ENCODE measurements around the gene TRIM46. TPM values are rescaled to one million over a fixed set of nuclear protein-coding genes. Genes with fewer than 3 reads are reported as not detected.
"Not testable (repeated sequence)": the region's sequence is repeated elsewhere in the genome, so short reads cannot be mapped to it uniquely, and the experiment has no call there.

Gene TRIM46
- total RNA-seq, 1 donor from 2014 or later, result 0.43 TPM

- Histone ChIP-seq H3K4me1 (peaks cover 28% of the 10 kb centered on the region), H3K27me3 (no peaks in the 10 kb centered on the region), H3K9me3 (no peaks in the 10 kb centered on the region), H3K4me3 (peak within 1 kb of the TSS; percentile 90), H3K36me3 (no peaks in the 10 kb centered on the region), H3K27ac (peak within 1 kb of the TSS; percentile 100)
- TF ChIP-seq CTCF (IDR thresholded peaks at IDR 0.05), result no peak
- ATAC-seq (peak; percentile 88), DNase-seq (peak; percentile 94)
- intact Hi-C loops (cut with DNase I), result no loop called here
Measured at GRCh38 chr1:155208541-155209311, 35.1 kb downstream of the TRIM46 start, which contains the start of gene MTX1. MTX1 (plus strand) TSS chr1:155208695; CDS start chr1:155208805, 110 bp downstream.

DNA sequence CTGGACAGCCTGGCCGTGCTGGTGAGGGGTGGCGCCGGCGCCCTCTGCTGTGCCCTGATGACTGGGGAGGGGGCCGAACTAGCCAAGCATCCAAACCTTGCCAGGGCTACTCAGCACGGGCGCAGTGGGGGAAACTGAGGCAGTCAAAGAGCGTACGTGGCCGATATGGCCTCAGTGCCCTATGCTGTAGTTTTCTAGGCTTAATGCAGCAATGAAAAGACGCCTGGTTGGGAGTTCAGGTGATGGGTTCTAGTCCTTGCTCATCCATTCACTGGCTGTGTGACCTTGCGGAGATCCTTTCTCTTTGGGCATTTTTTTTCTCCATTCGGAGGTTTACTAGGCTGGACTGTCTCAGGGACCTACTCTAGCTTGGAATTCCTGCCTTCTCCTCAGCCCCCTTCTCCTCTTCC, 35.7 kb downstream of the TRIM46 start:
- ATAC-seq (no peak), DNase-seq (no peak)
- peak overlapping the region; percentile 90 for H3K4me3 ChIP-seq
- no peaks in the 10 kb centered on the region for H3K36me3 ChIP-seq
- H3K9me3 ChIP-seq, result no peaks in the 10 kb centered on the region
- intact Hi-C loops (cut with DNase I), result no loop called here
- H3K4me1 ChIP-seq, result peaks cover 28% of the 10 kb centered on the region
- no peaks in the 10 kb centered on the region for H3K27me3 ChIP-seq
- TF ChIP-seq CTCF (IDR thresholded peaks at IDR 0.05), result no peak
- H3K27ac ChIP-seq, result peak overlapping the region; percentile 100

DNA sequence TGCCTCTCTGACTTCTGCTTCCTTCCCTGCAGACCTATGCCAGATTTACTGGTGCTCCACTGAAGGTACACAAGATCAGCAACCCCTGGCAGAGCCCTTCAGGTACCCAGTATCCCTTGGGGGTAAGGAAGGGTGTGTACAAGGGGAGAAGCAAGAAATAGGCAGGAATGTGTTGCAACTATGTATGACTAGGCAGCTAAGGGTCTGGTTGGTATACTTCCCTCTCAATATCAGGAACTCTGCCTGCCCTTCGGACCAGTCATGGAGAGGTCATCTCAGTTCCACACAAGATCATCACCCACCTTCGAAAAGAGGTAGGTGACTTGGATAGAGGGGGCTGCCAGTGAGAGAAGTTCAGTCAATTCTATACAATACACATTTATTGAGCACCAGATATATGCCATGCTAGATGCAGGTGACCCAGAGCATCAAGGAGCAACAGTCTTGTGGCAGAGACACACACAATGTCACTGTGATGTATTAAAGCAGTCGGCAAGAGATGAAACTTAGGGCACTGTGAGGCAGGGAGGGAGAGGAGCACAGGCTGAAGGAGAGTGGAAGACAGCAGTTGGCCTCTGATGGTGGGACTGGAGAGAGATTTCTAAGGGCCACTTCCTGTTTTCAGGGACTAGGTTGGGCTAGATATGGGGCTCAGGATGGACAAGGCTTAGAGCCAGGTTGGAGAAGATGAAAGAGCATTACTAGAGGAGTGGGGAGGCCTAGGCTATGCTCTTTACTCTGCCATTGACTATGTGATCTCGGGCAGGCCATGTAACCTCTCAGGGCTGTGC, 36.9 kb downstream of the TRIM46 start:
- H3K27me3 ChIP-seq, result no peaks in the 10 kb centered on the region
- H3K4me3 ChIP-seq, result no peak overlapping the region
- DNase-seq (no peak), ATAC-seq (peak; percentile 4)
- H3K9me3 ChIP-seq, result no peaks in the 10 kb centered on the region
- TF ChIP-seq CTCF (IDR thresholded peaks at IDR 0.05), result no peak
- peak overlapping the region; percentile 100 for H3K27ac ChIP-seq
- H3K36me3 ChIP-seq, result no peaks in the 10 kb centered on the region
- H3K4me1 ChIP-seq, result peaks cover 28% of the 10 kb centered on the region
- intact Hi-C loops (cut with DNase I), result no loop called here

DNA sequence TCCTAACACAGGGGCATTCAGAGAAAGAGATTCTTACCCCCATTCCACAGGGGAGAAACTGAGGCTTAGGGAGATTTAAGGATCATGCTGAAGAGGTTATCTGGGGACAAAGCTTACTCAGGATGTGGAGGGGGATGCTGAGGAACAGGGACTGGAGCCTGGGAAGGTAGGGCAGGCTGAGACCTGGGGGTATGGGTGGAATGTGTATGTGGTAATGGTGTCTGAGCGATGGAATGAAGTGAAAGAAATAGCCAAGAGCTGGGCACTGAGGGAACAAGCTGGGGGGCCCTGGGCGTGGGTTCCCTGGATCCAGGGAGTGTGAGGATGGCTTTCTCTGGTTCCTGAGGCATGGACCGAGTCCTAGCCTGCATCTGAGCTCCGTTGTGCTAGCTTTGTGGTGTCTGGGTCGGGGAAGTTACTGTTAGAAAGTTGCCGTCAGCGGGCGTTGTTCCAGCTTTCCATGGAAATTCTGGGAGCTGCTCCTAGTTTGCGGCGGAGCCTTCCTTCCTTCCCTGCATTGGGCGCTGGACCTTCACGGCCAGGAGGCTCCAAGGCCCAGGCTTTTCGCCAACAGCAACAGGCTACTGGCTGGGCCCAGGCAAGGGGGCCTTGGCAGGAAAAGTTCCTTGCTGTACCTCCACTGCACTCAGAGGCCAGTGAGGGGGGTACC, 37.9 kb downstream of the TRIM46 start:
- DNase-seq; intact Hi-C loops (cut with DNase I); H3K4me3 ChIP-seq; H3K27me3 ChIP-seq; H3K9me3 ChIP-seq; H3K36me3 ChIP-seq; H3K27ac ChIP-seq; ATAC-seq: not testable (repeated sequence)
- peaks cover 27% of the 10 kb centered on the region for H3K4me1 ChIP-seq

DNA sequence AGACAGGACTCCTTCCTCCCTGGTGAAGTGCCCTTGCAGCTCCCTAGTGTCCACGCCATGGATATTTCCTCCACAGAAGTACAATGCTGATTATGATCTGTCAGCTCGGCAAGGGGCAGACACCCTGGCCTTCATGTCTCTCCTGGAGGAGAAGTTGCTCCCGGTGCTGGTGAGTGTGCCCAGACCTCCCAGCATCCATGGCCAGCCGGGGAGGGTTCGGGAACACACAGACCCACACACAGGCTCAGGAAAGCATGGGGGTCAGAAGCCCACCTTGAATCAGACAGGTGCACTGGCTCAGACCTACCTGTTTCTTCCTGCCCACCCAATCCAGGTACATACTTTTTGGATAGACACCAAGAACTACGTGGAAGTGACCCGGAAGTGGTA, 38.4 kb downstream of the TRIM46 start:
- DNase-seq; H3K4me3 ChIP-seq; H3K36me3 ChIP-seq; H3K27ac ChIP-seq; H3K27me3 ChIP-seq; H3K9me3 ChIP-seq; ATAC-seq; intact Hi-C loops (cut with DNase I): not testable (repeated sequence)
- H3K4me1 ChIP-seq, result peaks cover 21% of the 10 kb centered on the region

DNA sequence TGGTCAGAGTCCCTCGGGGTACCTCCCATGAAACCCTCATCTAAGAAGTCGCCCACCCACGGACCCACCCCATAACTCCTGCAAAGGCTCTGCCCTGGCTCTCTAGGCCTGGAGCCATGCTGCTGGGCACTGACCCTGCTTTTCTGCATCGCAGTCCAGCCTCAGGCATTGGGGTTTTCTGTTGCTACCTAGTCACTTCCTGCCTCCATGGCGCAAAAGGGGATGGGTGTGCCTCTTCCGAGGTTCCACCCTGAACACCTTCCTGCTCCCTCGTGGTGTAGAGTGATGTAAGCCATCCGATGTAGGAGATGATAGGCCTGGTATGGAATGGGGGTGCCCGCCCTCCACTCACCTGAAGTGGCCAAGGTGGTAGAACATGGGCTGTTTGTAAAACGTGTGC, 41.1 kb downstream of the TRIM46 start:
- H3K27ac ChIP-seq; H3K4me3 ChIP-seq; DNase-seq; H3K9me3 ChIP-seq; intact Hi-C loops (cut with DNase I); H3K4me1 ChIP-seq; H3K36me3 ChIP-seq; H3K27me3 ChIP-seq; ATAC-seq: not testable (repeated sequence)

Measured in upper lobe of right lung (tissue), 1 donor.